GM20000 (cell line): ENCODE results near the gene FRMD4A.
"Not testable (repeated sequence)": the region's sequence is repeated elsewhere in the genome, so short reads cannot be mapped to it uniquely, and the experiment has no call there.

Experiments used
- DNase-seq: peaks from one replicate; pipeline ENCODE4 v3.0.0; 2012; ENCODE audit warnings: low spot score
- CTCF ChIP-seq: IDR thresholded peaks from 2 replicates; pipeline ENCODE4 v1.5.1; 2012; ENCODE audit warnings: mild to moderate bottlenecking, control low read depth; ENCODE audit errors: extremely low read depth, missing control alignments

FRMD4A gene

GRCh38 chr10:13839430-13839990, 491.2 kb downstream of the FRMD4A start:
- TF ChIP-seq CTCF = no peak
- DNase-seq = no peak

- TF ChIP-seq CTCF = no peak
- DNase-seq = no peak
Observed at GRCh38 chr10:13839030-13839429, 491.7 kb downstream of the FRMD4A start.

GRCh38 chr10:13837966-13838365, 492.8 kb downstream of the FRMD4A start:
- TF ChIP-seq CTCF = no peak
- no peak for DNase-seq

GRCh38 chr10:13834581-13835286, 496.0 kb downstream of the FRMD4A start:
- TF ChIP-seq CTCF = no peak
- no peak for DNase-seq

GRCh38 chr10:13831711-13832141, 499.0 kb downstream of the FRMD4A start:
- no peak for TF ChIP-seq CTCF
- DNase-seq = peak; percentile 66

GRCh38 chr10:13830385-13830784, 500.3 kb downstream of the FRMD4A start:
- no peak for DNase-seq
- no peak for TF ChIP-seq CTCF

- no peak for DNase-seq
- TF ChIP-seq CTCF = no peak
Observed at GRCh38 chr10:13829790-13830189, 500.9 kb downstream of the FRMD4A start.

GRCh38 chr10:13828284-13828683, 502.4 kb downstream of the FRMD4A start:
- DNase-seq = not testable (repeated sequence)
